ENCODE measurements around the gene HTR3D.

DNA sequence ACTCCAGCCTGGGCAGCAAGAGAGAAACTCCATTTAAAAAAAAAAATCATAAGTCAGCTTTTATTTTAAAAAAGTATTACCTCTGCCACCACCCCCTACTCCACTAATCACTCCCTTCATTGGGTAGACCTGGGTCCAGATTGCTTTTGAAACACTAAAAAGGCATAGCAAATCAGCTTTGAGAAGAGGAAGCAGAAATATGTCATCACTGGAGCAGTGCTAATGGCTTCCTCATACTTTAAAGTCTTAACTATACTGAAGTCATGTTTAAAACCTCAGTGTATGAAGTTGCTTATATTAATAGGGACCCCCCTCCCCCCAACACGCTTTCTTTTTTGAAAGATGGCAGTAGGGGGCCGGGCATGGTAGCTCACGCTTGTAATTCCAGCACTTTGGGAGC is 1.0 kb upstream of the HTR3D start:
- TF ChIP-seq, protein P1, sequence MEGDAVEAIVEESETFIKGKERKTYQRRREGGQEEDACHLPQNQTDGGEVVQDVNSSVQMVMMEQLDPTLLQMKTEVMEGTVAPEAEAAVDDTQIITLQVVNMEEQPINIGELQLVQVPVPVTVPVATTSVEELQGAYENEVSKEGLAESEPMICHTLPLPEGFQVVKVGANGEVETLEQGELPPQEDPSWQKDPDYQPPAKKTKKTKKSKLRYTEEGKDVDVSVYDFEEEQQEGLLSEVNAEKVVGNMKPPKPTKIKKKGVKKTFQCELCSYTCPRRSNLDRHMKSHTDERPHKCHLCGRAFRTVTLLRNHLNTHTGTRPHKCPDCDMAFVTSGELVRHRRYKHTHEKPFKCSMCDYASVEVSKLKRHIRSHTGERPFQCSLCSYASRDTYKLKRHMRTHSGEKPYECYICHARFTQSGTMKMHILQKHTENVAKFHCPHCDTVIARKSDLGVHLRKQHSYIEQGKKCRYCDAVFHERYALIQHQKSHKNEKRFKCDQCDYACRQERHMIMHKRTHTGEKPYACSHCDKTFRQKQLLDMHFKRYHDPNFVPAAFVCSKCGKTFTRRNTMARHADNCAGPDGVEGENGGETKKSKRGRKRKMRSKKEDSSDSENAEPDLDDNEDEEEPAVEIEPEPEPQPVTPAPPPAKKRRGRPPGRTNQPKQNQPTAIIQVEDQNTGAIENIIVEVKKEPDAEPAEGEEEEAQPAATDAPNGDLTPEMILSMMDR (IDR thresholded peaks at IDR 0.05; ENCODE audit: low read length) = no peak
- no peak for TF ChIP-seq EZH2 (IDR thresholded peaks at IDR 0.05; ENCODE audit: borderline replicate concordance, low read length)

All from OCI-LY1 (cell line).